Eye (tissue), 1 donor: ENCODE results near the gene NT5C3A.
A peak's percentile ranks its signal among the peaks of the same experiment; 100 is the strongest.
"Not testable (repeated sequence)": the region's sequence is repeated elsewhere in the genome, so short reads cannot be mapped to it uniquely, and the experiment has no call there.

ENCODE experiments used
- DNase-seq: peaks from one replicate; pipeline ENCODE4 v3.0.0-alpha.2; 2015

The NT5C3A gene

DNA sequence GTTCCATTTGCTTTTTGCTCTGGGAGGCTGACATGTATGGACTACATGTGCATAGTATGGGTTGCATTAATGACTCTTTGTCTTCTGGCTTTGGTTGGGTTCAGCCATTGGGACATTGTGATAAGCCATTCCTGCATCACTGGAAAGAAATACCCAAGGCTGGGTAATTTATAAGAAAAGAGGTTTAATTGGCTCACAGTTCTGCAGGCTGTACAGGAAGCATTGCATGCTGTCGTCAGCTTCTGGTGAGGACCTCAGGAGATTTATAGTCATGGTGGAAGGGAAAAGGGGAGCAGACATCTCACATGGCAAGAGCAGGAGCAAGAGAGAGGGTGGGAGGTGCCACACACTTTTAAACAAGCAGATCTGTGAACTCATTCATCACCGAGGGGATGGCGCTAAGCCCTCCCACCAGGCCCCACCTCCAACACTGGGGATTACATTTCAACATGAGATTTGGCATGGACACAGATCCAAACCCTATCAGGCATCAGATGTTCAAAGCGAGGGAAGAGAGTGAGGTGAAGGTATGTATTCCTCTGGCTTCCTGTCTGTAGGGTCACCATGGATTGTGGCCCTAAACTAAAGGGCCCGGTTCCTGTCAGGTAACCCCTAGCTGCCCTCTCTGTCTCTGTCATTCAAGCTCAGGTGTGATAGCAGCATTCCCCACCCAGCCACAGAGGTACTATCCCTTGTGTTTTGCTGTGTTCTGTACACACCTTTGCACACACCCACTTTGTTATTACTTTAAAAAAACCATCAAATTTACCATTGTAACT, 95.9 kb downstream of the NT5C3A start:
- DNase-seq = not testable (repeated sequence)

DNA sequence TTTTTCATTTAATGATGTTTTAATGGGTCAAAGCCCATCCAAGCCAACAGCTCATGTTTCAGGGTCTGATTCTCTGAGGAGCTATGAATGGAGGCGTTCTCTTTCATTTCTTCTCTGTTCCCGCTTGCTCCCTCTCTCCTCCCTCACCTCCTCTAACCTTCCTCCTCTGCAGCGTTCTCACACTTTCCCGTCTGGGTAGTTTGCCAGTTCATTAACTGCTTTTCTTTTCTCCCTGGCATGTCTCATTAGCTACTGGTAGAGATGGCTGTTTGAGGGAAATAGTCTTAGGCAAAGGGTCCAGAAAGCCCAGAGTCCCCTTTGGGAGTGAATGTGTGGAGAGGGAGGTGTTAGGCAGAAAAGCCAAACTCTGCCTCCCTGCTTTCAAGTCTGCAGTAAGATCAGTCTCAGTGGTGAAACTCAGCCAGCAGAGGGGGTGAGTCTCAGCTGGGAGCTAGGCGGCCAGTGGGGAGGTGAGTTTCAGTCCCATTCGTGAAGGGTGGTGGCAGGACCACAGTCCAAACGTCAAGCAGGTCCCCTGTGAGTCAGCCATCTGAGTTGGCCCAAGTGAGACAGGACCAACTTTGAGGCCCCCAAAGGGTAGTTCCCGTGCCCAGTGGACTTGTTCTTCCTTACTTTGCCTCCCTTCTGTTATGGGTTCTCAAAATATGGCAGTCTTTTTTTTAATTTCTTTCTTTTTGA, 98.0 kb downstream of the NT5C3A start:
- peak; percentile 74 for DNase-seq
